GM12878 (cell line): ENCODE results near the gene MT1HL1. TPM values are rescaled to one million over a fixed set of nuclear protein-coding genes. Genes with fewer than 3 reads are reported as not detected.

Experiments used
- ATAC-seq: fragments of 200-7000 bp; cut with Tn5 transposase; 3 replicates; pipeline ENCODE4 v1.9.1; 2020; ENCODE audit warnings: mild to moderate bottlenecking, moderate library complexity
- BruUV-seq: library from RNA; stranded (reverse); fragments of 400-500 nt; replicated peaks from 2 replicates; lab custom pipeline; 2021; lab: Mats Ljungman, UMichigan
- CTCF ChIA-PET: fragments of 300-600 bp; sonication (Branson Sonifier 250); formaldehyde crosslinking; extraction: SDS; loops from one replicate; lab custom pipeline; 2021; ENCODE audit warnings: inconsistent platforms; lab: Yijun Ruan, JAX
- POLR2A ChIA-PET: fragments of 350-600 bp; formaldehyde crosslinking; extraction: SDS; loops from one replicate; lab custom pipeline; 2021; ENCODE audit warnings: inconsistent platforms; lab: Charles Lee
- RAD21 ChIA-PET: fragments of 300-600 bp; sonication (Branson Sonifier 250); formaldehyde crosslinking; loops from one replicate; lab custom pipeline; 2023; ENCODE audit warnings: antibody characterized with exemption; ENCODE audit not compliant: unreplicated experiment; lab: Charles Lee
- SMC1A ChIA-PET: fragments of 300-600 bp; sonication (Branson Sonifier 250); formaldehyde crosslinking; loops from one replicate; lab custom pipeline; 2023; ENCODE audit not compliant: unreplicated experiment, uncharacterized antibody; lab: Charles Lee
- DNase-seq: peaks from one replicate; pipeline ENCODE4 v3.0.0-alpha.2; 2011; ENCODE audit warnings: low read depth, low spot score
- FAIRE-seq: peaks from 3 replicates; lab custom pipeline; 2011; peaks lifted over from hg19 to GRCh38; lab: Jason Lieb, UNC
- H2AFZ ChIP-seq: 2 replicates; pipeline ENCODE4 v1.6.0; 2011; ENCODE audit warnings: low read depth, low read length, control low read depth; ENCODE audit not compliant: control insufficient read depth
- H3K27ac ChIP-seq: 2 replicates; pipeline ENCODE4 v1.5.1; 2011; ENCODE audit warnings: control low read depth; ENCODE audit not compliant: control insufficient read depth, insufficient read depth
- H3K27me3 ChIP-seq, 2 experiments: replicated peaks in 1 of 2; 2 replicates each; pipeline versions ENCODE4 v1.6.0 to v1.6.1; 2011; ENCODE audit warnings: low read length in 1 of 2; ENCODE audit not compliant: control insufficient read depth in 2 of 2, insufficient read depth in 2 of 2
- H3K36me3 ChIP-seq, 2 experiments: 2 replicates each; pipeline ENCODE4 v1.5.1; 2011; ENCODE audit warnings: low read length in 1 of 2; ENCODE audit not compliant: control insufficient read depth in 2 of 2, insufficient read depth in 2 of 2
- H3K4me1 ChIP-seq: 2 replicates; pipeline ENCODE4 v1.6.1; 2011; ENCODE audit warnings: mild to moderate bottlenecking, low read length, moderate library complexity, mixed read lengths; ENCODE audit not compliant: control insufficient read depth, insufficient read depth
- H3K4me2 ChIP-seq: 2 replicates; pipeline ENCODE4 v1.6.0; 2011; ENCODE audit warnings: control low read depth; ENCODE audit not compliant: control insufficient read depth, insufficient read depth
- H3K4me3 ChIP-seq: fragments of 200-600 bp; sonication (generic); 2 replicates; pipeline ENCODE4 v1.5.1; 2016
- H3K79me2 ChIP-seq: 2 replicates; pipeline ENCODE4 v1.6.0; 2011; ENCODE audit warnings: low read length; ENCODE audit not compliant: control insufficient read depth, insufficient read depth
- H3K9ac ChIP-seq: 2 replicates; pipeline ENCODE4 v1.8.0; 2011; ENCODE audit warnings: low read length, control low read depth, mixed read lengths; ENCODE audit not compliant: control insufficient read depth, insufficient read depth
- H3K9me3 ChIP-seq: replicated peaks from 3 replicates; pipeline ENCODE4 v1.5.1; 2011; ENCODE audit warnings: mild to moderate bottlenecking, low read length; ENCODE audit not compliant: control insufficient read depth, insufficient read depth
- H4K20me1 ChIP-seq: 2 replicates; pipeline ENCODE4 v1.6.0; 2011; ENCODE audit not compliant: control insufficient read depth, insufficient read depth
- ATF3 ChIP-seq: IDR thresholded peaks from 2 replicates; pipeline ENCODE4 v1.6.1; 2011; ENCODE audit warnings: low read depth, mild to moderate bottlenecking, low read length, moderate library complexity, borderline replicate concordance; ENCODE audit errors: extremely low read depth
- BHLHE40 ChIP-seq, 2 experiments: fragments of 450-650 bp in 1 of 2; IDR thresholded peaks; 2 replicates each; pipeline ENCODE4 v1.6.1; 2011 to 2017; ENCODE audit warnings: low read depth in 2 of 2, borderline replicate concordance in 1 of 2, improper control_type of control experiment in 1 of 2, low read length in 1 of 2, mild to moderate bottlenecking in 1 of 2
- CHD1 ChIP-seq: IDR thresholded peaks from 2 replicates; pipeline ENCODE4 v1.6.1; 2012; ENCODE audit warnings: low read depth, low read length, improper control_type of control experiment
- CTCF ChIP-seq, 3 experiments: IDR thresholded peaks in 2 of 3; conservative IDR thresholded peaks in 1 of 3; 2 replicates each; pipeline ENCODE4 v1.5.1; 2011; ENCODE audit warnings: low read depth in 3 of 3, low read length in 3 of 3, mild to moderate bottlenecking in 3 of 3, control low read depth in 2 of 3, moderate library complexity in 2 of 3, inconsistent platforms in 1 of 3, mixed read lengths in 1 of 3; ENCODE audit not compliant: control insufficient read depth in 2 of 3, insufficient read depth in 1 of 3; ENCODE audit errors: extremely low read depth in 1 of 3
- EGR1 ChIP-seq, 2 experiments: IDR thresholded peaks; 1 replicate in 1 of 2; 2 replicates in 1 of 2; pipeline ENCODE4 v1.6.1; 2011 to 2012; ENCODE audit warnings: low read depth in 2 of 2, low read length in 2 of 2, borderline replicate concordance in 1 of 2, mild to moderate bottlenecking in 1 of 2, moderate library complexity in 1 of 2
- EZH2 ChIP-seq: IDR thresholded peaks from 2 replicates; pipeline ENCODE4 v1.6.1; 2012; ENCODE audit warnings: low read depth, mild to moderate bottlenecking, control low read depth, inconsistent platforms, low read length, borderline replicate concordance; ENCODE audit not compliant: control insufficient read depth
- HSF1 ChIP-seq: fragments of 150-350 bp; IDR thresholded peaks from 2 replicates; pipeline ENCODE4 v1.6.1; 2014; ENCODE audit warnings: mild to moderate bottlenecking, low read depth, low read length
- MTA2 ChIP-seq: fragments of 450-650 bp; IDR thresholded peaks from 2 replicates; pipeline ENCODE4 v1.6.1; 2016; ENCODE audit warnings: low read depth, mild to moderate bottlenecking, moderate library complexity
- SKIL ChIP-seq: fragments of 450-650 bp; IDR thresholded peaks from 2 replicates; pipeline ENCODE4 v1.6.1; 2017; ENCODE audit warnings: mild to moderate bottlenecking, low read depth, inconsistent platforms; ENCODE audit not compliant: poor library complexity, severe bottlenecking
- YBX1 ChIP-seq: fragments of 450-650 bp; IDR thresholded peaks from 2 replicates; pipeline ENCODE4 v1.6.1; 2016; ENCODE audit warnings: antibody characterized with exemption
- ZSCAN29 ChIP-seq: fragments of 450-650 bp; IDR thresholded peaks from 2 replicates; pipeline ENCODE4 v1.6.1; 2017; ENCODE audit warnings: mild to moderate bottlenecking, moderate library complexity
- in situ Hi-C: fragments of 300-500 bp; cut with MboI; formaldehyde crosslinking; loops from 9 replicates; pipeline ENCODE4 v1.14.3; 2018; ENCODE audit warnings: mixed read lengths
- intact Hi-C: fragments of 100-400 bp; cut with micrococcal nuclease; formaldehyde crosslinking; loops from one replicate; pipeline ENCODE4 v1.14.2; 2022; ENCODE audit not compliant: unreplicated experiment
- polyA plus RNA-seq, 11 experiments: library from polyadenylated mRNA; depleted of rRNA in 4 of 11; unstranded in 6 of 11; stranded (reverse) in 5 of 11; fragments of >200 nt; fragmentation: Nextera tagmentation in 4 of 11; fragmentation: Illumina TruSeq in 1 of 11; extraction: Ambion mirVana in 4 of 11; extraction: Trizol in 1 of 11; gene quantifications; 1 replicate in 1 of 11; 2 replicates in 10 of 11; pipeline versions ENCODE4 v1.2.1 to v1.2.3, GENCODE V29; 2011 to 2016; ENCODE audit warnings: inconsistent platforms in 2 of 11, missing spikeins in 2 of 11, low read depth in 1 of 11
- total RNA-seq, 4 experiments: library from RNA; depleted of rRNA in 3 of 4; stranded (reverse); fragments of >200 nt in 3 of 4; fragmentation: Illumina TruSeq in 1 of 4; extraction: Trizol in 1 of 4; gene quantifications; 2 replicates each; pipeline versions ENCODE4 v1.2.1 to v1.2.3, GENCODE V29; 2013 to 2021

The MT1HL1 gene
- total and polyA plus RNA-seq, 10 of the 15 experiments (the other 5 are each of a cell fraction or from before 2014, with no cell fraction given), result not detected

- DNase-seq, result no peak
- Histone ChIP-seq H3K36me3 (no peaks in the 10 kb centered on the region), H3K79me2 (no peaks in the 10 kb centered on the region), H2AFZ (no peak overlapping the region), H3K27ac (no peak overlapping the region), H3K4me1 (no peaks in the 10 kb centered on the region), H3K4me2 (no peak overlapping the region), H3K9ac (no peak overlapping the region), H3K9me3 (no peaks in the 10 kb centered on the region), H3K4me3 (no peak overlapping the region), H3K27me3 (no peaks in the 10 kb centered on the region), H4K20me1 (no peaks in the 10 kb centered on the region)
- CTCF ChIA-PET, result interaction anchor here (0.7 to 1.1 kb wide), 2 partner anchors 9 to 633 kb away, joined by 3 read pairs; no protein-coding TSS in a partner anchor
- intact Hi-C loops, result no loop called here
- in situ Hi-C loops, result no loop called here
- no peak for TF ChIP-seq EGR1 (IDR thresholded peaks at IDR 0.05; ENCODE audit: borderline replicate concordance in 1 of 2, low read depth in 2 of 2, low read length in 2 of 2)
- no peak for TF ChIP-seq EZH2
- TF ChIP-seq YBX1, result no peak
- TF ChIP-seq ATF3, result no peak
- TF ChIP-seq MTA2, result no peak
- no peak for TF ChIP-seq CHD1
- TF ChIP-seq CTCF (IDR thresholded peaks at IDR 0.05 in 2 of 3, conservative IDR thresholded peaks at IDR 0.05 in 1 of 3; ENCODE audit: control insufficient read depth in 2 of 3, extremely low read depth in 1 of 3, insufficient read depth in 1 of 3, low read depth in 3 of 3, low read length in 3 of 3), result no peak
- TF ChIP-seq BHLHE40 (IDR thresholded peaks at IDR 0.05; ENCODE audit: borderline replicate concordance in 1 of 2, low read depth in 2 of 2, low read length in 1 of 2), result no peak
- TF ChIP-seq HSF1, result no peak
- TF ChIP-seq SKIL, result no peak
- TF ChIP-seq ZSCAN29, result no peak
- no TSS peak for BruUV-seq
- no peak for ATAC-seq
- POLR2A ChIA-PET, result no interaction called here
- SMC1A ChIA-PET, result no interaction called here
- RAD21 ChIA-PET, result no interaction called here
- no peak for FAIRE-seq
These were observed 20.4 kb downstream of the MT1HL1 start for GRCh38 chr1:236983818-236984217.
